HCT116 (cell line): ENCODE results near the gene OSTM1.

Experiments used
- CEBPB ChIP-seq: IDR thresholded peaks from 2 replicates; pipeline ENCODE4 v1.6.1; 2012; ENCODE audit warnings: low read depth
- CTCF ChIP-seq, 3 experiments: fragments of 200-600 bp in 1 of 3; sonication (generic) in 1 of 3; IDR thresholded peaks in 2 of 3; conservative IDR thresholded peaks in 1 of 3; 2 replicates each; pipeline ENCODE4 v1.5.1; 2012 to 2017; ENCODE audit warnings: low read depth in 2 of 3, low read length in 2 of 3, antibody characterized with exemption in 1 of 3, borderline replicate concordance in 1 of 3, control low read depth in 1 of 3, mild to moderate bottlenecking in 1 of 3, mixed read lengths in 1 of 3, mixed run types in 1 of 3, moderate library complexity in 1 of 3; ENCODE audit not compliant: insufficient read depth in 1 of 3
- RAD21 ChIP-seq: IDR thresholded peaks from 2 replicates; pipeline ENCODE4 v1.6.1; 2012; ENCODE audit warnings: low read depth, mild to moderate bottlenecking

GRCh38 chr6:108068182-108068581 lies 6.4 kb downstream of the OSTM1 start:
- TF ChIP-seq RAD21: no peak
- no peak for TF ChIP-seq CTCF (IDR thresholded peaks at IDR 0.05 in 2 of 3, conservative IDR thresholded peaks at IDR 0.05 in 1 of 3; ENCODE audit: borderline replicate concordance in 1 of 3, insufficient read depth in 1 of 3, low read depth in 2 of 3, low read length in 2 of 3)
- TF ChIP-seq CEBPB: no peak
